K562 (cell line): ENCODE results near the gene STRA8. TPM values are rescaled to one million over a fixed set of nuclear protein-coding genes. Genes with fewer than 3 reads are reported as not detected.

Experiments
- ATAC-seq: fragments of 200-7000 bp; cut with Tn5 transposase; 3 replicates; pipeline ENCODE4 v1.9.1; 2020; ENCODE audit warnings: moderate library complexity
- BruUV-seq: library from RNA; stranded (reverse); fragments of 400-500 nt; replicated peaks from 2 replicates; lab custom pipeline; 2021; lab: Mats Ljungman, UMichigan
- CTCF ChIA-PET: fragments of 300-600 bp; formaldehyde crosslinking; extraction: SDS; loops from one replicate; lab custom pipeline; 2021; ENCODE audit warnings: low intra/inter-chr PET ratio; lab: Yijun Ruan, JAX
- POLR2A ChIA-PET: fragments of 300-600, 350-650 bp; sonication (Branson Sonifier 250); formaldehyde crosslinking; extraction: SDS; loops from one replicate; lab custom pipeline; 2021; ENCODE audit warnings: antibody characterized with exemption, inconsistent platforms; lab: Yijun Ruan, JAX
- DNase-seq, 4 experiments: peaks; one replicate each; pipeline versions ENCODE4 v3.0.0 to v3.0.0-alpha.2; 2011 to 2018; ENCODE audit warnings: low spot score in 3 of 4, mixed read lengths in 3 of 4; ENCODE audit errors: extremely low read depth in 1 of 4
- FAIRE-seq: peaks from 2 replicates; lab custom pipeline; 2011; peaks lifted over from hg19 to GRCh38; lab: Jason Lieb, UNC
- H2AFZ ChIP-seq: 2 replicates; pipeline ENCODE4 v1.6.0; 2011; ENCODE audit warnings: low read depth, low read length, control low read depth, inconsistent platforms
- H3K27ac ChIP-seq: fragments of 200-600 bp; 3 replicates; pipeline ENCODE4 v1.8.0; 2011; ENCODE audit warnings: low read depth, mild to moderate bottlenecking, control low read depth, inconsistent platforms, low read length, moderate library complexity, mixed read lengths; ENCODE audit errors: extremely low read depth
- H3K27me3 ChIP-seq, 2 experiments: fragments of 300-600 bp in 1 of 2; 2 replicates in 1 of 2; 3 replicates in 1 of 2; pipeline versions ENCODE4 v1.6.0 to v1.8.0; 2011; ENCODE audit warnings: inconsistent platforms in 2 of 2, low read length in 2 of 2, mild to moderate bottlenecking in 1 of 2, mixed read lengths in 1 of 2, moderate library complexity in 1 of 2; ENCODE audit not compliant: control insufficient read depth in 2 of 2, insufficient read depth in 2 of 2
- H3K36me3 ChIP-seq: fragments of 300-600 bp; 3 replicates; pipeline ENCODE4 v1.8.0; 2011; ENCODE audit warnings: mild to moderate bottlenecking, low read length, inconsistent platforms; ENCODE audit not compliant: control insufficient read depth, insufficient read depth
- H3K4me1 ChIP-seq, 2 experiments: fragments of 200-600 bp in 1 of 2; replicated peaks in 1 of 2; 2 replicates in 1 of 2; 3 replicates in 1 of 2; pipeline versions ENCODE4 v1.5.1 to v1.8.0; 2011; ENCODE audit warnings: inconsistent platforms in 2 of 2, low read length in 2 of 2, mild to moderate bottlenecking in 1 of 2, mixed read lengths in 1 of 2, moderate library complexity in 1 of 2; ENCODE audit not compliant: control insufficient read depth in 2 of 2, insufficient read depth in 2 of 2
- H3K4me2 ChIP-seq: 2 replicates; pipeline ENCODE4 v1.6.1; 2011; ENCODE audit warnings: low read length, control low read depth, inconsistent platforms, mixed read lengths; ENCODE audit not compliant: insufficient read depth
- H3K4me3 ChIP-seq: fragments of 200-600 bp; sonication (generic), shearing (Covaris generic); 2 replicates; pipeline ENCODE4 v1.5.1; 2016; ENCODE audit warnings: control low read depth, inconsistent platforms
- H3K79me2 ChIP-seq: fragments of 200-600 bp; 3 replicates; pipeline ENCODE4 v1.8.0; 2011; ENCODE audit warnings: low read length, inconsistent platforms; ENCODE audit not compliant: control insufficient read depth, insufficient read depth
- H3K9ac ChIP-seq, 2 experiments: 2 replicates each; pipeline versions ENCODE4 v1.6.0 to v1.6.1; 2011; ENCODE audit warnings: low read depth in 2 of 2, low read length in 2 of 2, control low read depth in 1 of 2, inconsistent platforms in 1 of 2, mild to moderate bottlenecking in 1 of 2, mixed read lengths in 1 of 2; ENCODE audit not compliant: insufficient read depth in 1 of 2
- H3K9me1 ChIP-seq: one replicate; pipeline ENCODE4 v1.6.0; 2011; ENCODE audit warnings: inconsistent platforms, mild to moderate bottlenecking, low read length, moderate library complexity; ENCODE audit not compliant: control insufficient read depth, insufficient read depth
- H3K9me3 ChIP-seq: replicated peaks from 2 replicates; pipeline ENCODE4 v1.5.1; 2011; ENCODE audit warnings: low read depth, low read length, inconsistent platforms; ENCODE audit not compliant: control insufficient read depth, insufficient read depth
- H4K20me1 ChIP-seq: replicated peaks from 2 replicates; pipeline ENCODE4 v1.6.1; 2011; ENCODE audit warnings: low read length, inconsistent platforms, mixed read lengths; ENCODE audit not compliant: control insufficient read depth, insufficient read depth
- GTF2E2 ChIP-seq: fragments of 200-800 bp; sonication (Bioruptor generic); IDR thresholded peaks from 2 replicates; pipeline ENCODE4 v1.6.1; 2016; ENCODE audit warnings: missing genetic modification characterization, missing compliant biosample characterization
- HOXB6 ChIP-seq: fragments of 250-450 bp; sonication (Bioruptor Pico); IDR thresholded peaks from 2 replicates; pipeline ENCODE4 v1.5.1; 2022; ENCODE audit warnings: mild to moderate bottlenecking, borderline replicate concordance
- KAT2B ChIP-seq: IDR thresholded peaks from one replicate; pipeline ENCODE4 v1.6.1; 2012; ENCODE audit warnings: low read depth, mild to moderate bottlenecking, control low read depth, inconsistent platforms, low read length, moderate library complexity
- PHF21A ChIP-seq: fragments of 450-650 bp; IDR thresholded peaks from 2 replicates; pipeline ENCODE4 v1.6.1; 2017; ENCODE audit warnings: low read depth, borderline replicate concordance
- SP1 ChIP-seq: sonication (generic); formaldehyde crosslinking; IDR thresholded peaks from 2 replicates; pipeline ENCODE4 v1.8.1; 2022; ENCODE audit warnings: mild to moderate bottlenecking, missing genetic modification reagents
- ZNF445 ChIP-seq: fragments of 250-450 bp; sonication (Bioruptor Pico); IDR thresholded peaks from 2 replicates; pipeline ENCODE4 v1.4.0; 2020; ENCODE audit warnings: low read depth, mild to moderate bottlenecking, moderate library complexity
- WGBS: fragments of 100-300 bp; shearing (Covaris generic); methylation state at CpG from one replicate; pipeline ENCODE4 v1.1.6; 2016; ENCODE audit warnings: low coverage, mixed read lengths; ENCODE audit not compliant: insufficient coverage; ENCODE audit errors: missing lambda C conversion rate; 5-methylcytosine and 5-hydroxymethylcytosine counted together
- in situ Hi-C: fragments of 300-500 bp; cut with MboI; formaldehyde crosslinking; loops from 4 replicates; pipeline ENCODE4 v1.15.0; 2018; ENCODE audit warnings: inconsistent platforms, mixed read lengths
- intact Hi-C: fragments of 100-400 bp; cut with micrococcal nuclease; formaldehyde crosslinking; loops from 2 replicates; pipeline ENCODE4 v1.14.2; 2022
- polyA plus RNA-seq, 8 experiments: library from polyadenylated mRNA; depleted of rRNA in 4 of 8; stranded (reverse) in 5 of 8; unstranded in 3 of 8; fragments of >200 nt; fragmentation: Nextera tagmentation in 2 of 8; fragmentation: Illumina TruSeq in 1 of 8; extraction: Ambion mirVana in 2 of 8; extraction: Trizol in 1 of 8; gene quantifications; 2 replicates each; pipeline versions ENCODE4 v1.2.1 to v1.2.3, GENCODE V29; 2011 to 2014; ENCODE audit warnings: inconsistent platforms in 1 of 8, missing spikeins in 1 of 8
- total RNA-seq, 7 experiments: library from RNA; depleted of rRNA in 6 of 7; stranded (reverse); fragments of >200 nt in 6 of 7; fragmentation: Illumina TruSeq in 2 of 7; extraction: Trizol in 2 of 7; gene quantifications; 2 replicates each; pipeline versions ENCODE4 v1.2.1 to v1.2.3, GENCODE V29; 2011 to 2021; ENCODE audit warnings: low replicate concordance in 1 of 7
- TF ChIP-seq, protein P1 (sequence below): fragments of 450-650 bp; formaldehyde crosslinking; IDR thresholded peaks from 2 replicates; pipeline ENCODE4 v1.4.0; 2022; ENCODE audit warnings: missing genetic modification characterization

The STRA8 gene
- total and polyA plus RNA-seq, 9 of the 15 experiments (the other 6 are each of a cell fraction or from before 2014, with no cell fraction given) = not detected

DNA sequence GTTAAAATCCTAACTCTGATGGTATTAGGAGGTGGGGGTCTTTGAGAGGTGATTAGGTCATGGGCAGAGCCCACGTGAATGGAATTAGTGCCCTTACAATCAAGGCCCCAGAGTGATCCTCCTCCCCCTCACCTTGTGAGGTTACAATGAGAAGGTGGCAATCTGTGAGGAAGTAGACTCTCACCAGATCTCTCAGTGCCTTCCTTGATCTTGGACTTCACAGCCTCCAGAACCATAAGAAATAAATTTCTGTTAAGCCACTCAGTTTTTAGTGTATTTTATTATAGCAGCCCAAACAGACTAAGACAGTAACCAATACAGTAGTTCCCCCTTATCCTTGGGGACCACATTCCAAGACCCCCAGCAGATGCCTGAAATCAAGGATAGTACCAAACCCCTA lies 32.0 kb downstream of the STRA8 start:
- in situ Hi-C loops (no loop called here), intact Hi-C loops (no loop called here)
- no peaks in the 10 kb centered on the region for H4K20me1 ChIP-seq
- ATAC-seq = no peak
- H3K79me2 ChIP-seq = no peaks in the 10 kb centered on the region
- no TSS peak for BruUV-seq
- no peaks in the 10 kb centered on the region for H3K9me1 ChIP-seq
- POLR2A ChIA-PET = no interaction called here
- no peak for DNase-seq
- WGBS = 0% methylated on average over 1 of the region's 1 CpG
- H3K36me3 ChIP-seq = no peaks in the 10 kb centered on the region
- no peaks in the 10 kb centered on the region for H3K4me1 ChIP-seq
- no peak for TF ChIP-seq SP1 (CRISPR knock-in tag)
- no peak for TF ChIP-seq PHF21A
- TF ChIP-seq HOXB6 (CRISPR knock-in tag) = no peak
- no peak for TF ChIP-seq KAT2B
- TF ChIP-seq GTF2E2 (tag) = no peak
- TF ChIP-seq ZNF445 (CRISPR knock-in tag) = no peak
- TF ChIP-seq, protein P1, sequence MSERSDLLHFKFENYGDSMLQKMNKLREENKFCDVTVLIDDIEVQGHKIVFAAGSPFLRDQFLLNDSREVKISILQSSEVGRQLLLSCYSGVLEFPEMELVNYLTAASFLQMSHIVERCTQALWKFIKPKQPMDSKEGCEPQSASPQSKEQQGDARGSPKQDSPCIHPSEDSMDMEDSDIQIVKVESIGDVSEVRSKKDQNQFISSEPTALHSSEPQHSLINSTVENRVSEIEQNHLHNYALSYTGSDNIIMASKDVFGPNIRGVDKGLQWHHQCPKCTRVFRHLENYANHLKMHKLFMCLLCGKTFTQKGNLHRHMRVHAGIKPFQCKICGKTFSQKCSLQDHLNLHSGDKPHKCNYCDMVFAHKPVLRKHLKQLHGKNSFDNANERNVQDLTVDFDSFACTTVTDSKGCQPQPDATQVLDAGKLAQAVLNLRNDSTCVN (CRISPR knock-in tag) = no peak
- H3K4me3 ChIP-seq = no peak overlapping the region
- H3K9ac ChIP-seq = no peak overlapping the region
- no peak overlapping the region for H3K27ac ChIP-seq
- no peaks in the 10 kb centered on the region for H3K9me3 ChIP-seq
- CTCF ChIA-PET = no interaction called here
- H2AFZ ChIP-seq = no peak overlapping the region
- H3K4me2 ChIP-seq = no peak overlapping the region
- no peak for FAIRE-seq
- peaks cover 51 to 70% of the 10 kb centered on the region in 2 experiments for H3K27me3 ChIP-seq
